Measurements from ENCODE around the gene PDYN.

GRCh38 chr20:1942486-1943274 lies 51.2 kb downstream of the PDYN start:
- TF ChIP-seq CTCF (IDR thresholded peaks at IDR 0.05) (no peak), POLR2A (IDR thresholded peaks at IDR 0.05) (no peak)
